Measurements from ENCODE around the gene PTAR1.

PTAR1 gene

GRCh38 chr9:69806627-69807026 lies 46.8 kb upstream of the PTAR1 start:
- TF ChIP-seq ISL1 (CRISPR knock-in tag; IDR thresholded peaks at IDR 0.05) = no peak
- no peak for TF ChIP-seq GLIS3 (CRISPR knock-in tag; IDR thresholded peaks at IDR 0.05)
- no peak for TF ChIP-seq SNAI2 (CRISPR knock-in tag; IDR thresholded peaks at IDR 0.05)
- TF ChIP-seq ZC3H10 (CRISPR knock-in tag; IDR thresholded peaks at IDR 0.05) = no peak
- no peak for TF ChIP-seq ESRRG (CRISPR knock-in tag; IDR thresholded peaks at IDR 0.05)
- TF ChIP-seq OSR1 (CRISPR knock-in tag; IDR thresholded peaks at IDR 0.05) = no peak
- TF ChIP-seq BACH2 (CRISPR knock-in tag; IDR thresholded peaks at IDR 0.05; ENCODE audit: borderline replicate concordance) = no peak
- TF ChIP-seq POU6F1 (CRISPR knock-in tag; IDR thresholded peaks at IDR 0.05; ENCODE audit: borderline replicate concordance, low read depth) = no peak
- TF ChIP-seq CREB5 (CRISPR knock-in tag; IDR thresholded peaks at IDR 0.05; ENCODE audit: low read depth) = no peak
- TF ChIP-seq ZNF70 (CRISPR knock-in tag; IDR thresholded peaks at IDR 0.05) = no peak
- TF ChIP-seq ARNTL (CRISPR knock-in tag; IDR thresholded peaks at IDR 0.05; ENCODE audit: borderline replicate concordance, low read depth) = no peak
- TF ChIP-seq TSHZ2 (CRISPR knock-in tag; IDR thresholded peaks at IDR 0.05) = no peak
- no peak for TF ChIP-seq ZFP3 (CRISPR knock-in tag; IDR thresholded peaks at IDR 0.05)
- TF ChIP-seq ZNF8 (CRISPR knock-in tag; IDR thresholded peaks at IDR 0.05) = no peak
- TF ChIP-seq RARB (CRISPR knock-in tag; IDR thresholded peaks at IDR 0.05) = no peak
- no peak for TF ChIP-seq ZFP30 (CRISPR knock-in tag; IDR thresholded peaks at IDR 0.05)
- no peak for TF ChIP-seq PATZ1 (CRISPR knock-in tag; IDR thresholded peaks at IDR 0.05; ENCODE audit: borderline replicate concordance)
- TF ChIP-seq TOX (CRISPR knock-in tag; IDR thresholded peaks at IDR 0.05; ENCODE audit: borderline replicate concordance) = no peak
- TF ChIP-seq CSDC2 (CRISPR knock-in tag; IDR thresholded peaks at IDR 0.05) = no peak
- no peak for TF ChIP-seq CSRNP3 (CRISPR knock-in tag; IDR thresholded peaks at IDR 0.05)
- no peak for ATAC-seq

- no peak for ATAC-seq
- TF ChIP-seq CSDC2 (CRISPR knock-in tag; IDR thresholded peaks at IDR 0.05) = no peak
- no peak for TF ChIP-seq ZFP3 (CRISPR knock-in tag; IDR thresholded peaks at IDR 0.05)
- no peak for TF ChIP-seq GLIS3 (CRISPR knock-in tag; IDR thresholded peaks at IDR 0.05)
- no peak for TF ChIP-seq PATZ1 (CRISPR knock-in tag; IDR thresholded peaks at IDR 0.05; ENCODE audit: borderline replicate concordance)
- TF ChIP-seq TCF4 (CRISPR knock-in tag; IDR thresholded peaks at IDR 0.05; ENCODE audit: borderline replicate concordance) = no peak
- TF ChIP-seq ZNF565 (CRISPR knock-in tag; conservative IDR thresholded peaks at IDR 0.05; ENCODE audit: low read depth) = no peak
- TF ChIP-seq ESRRG (CRISPR knock-in tag; IDR thresholded peaks at IDR 0.05) = no peak
- no peak for TF ChIP-seq ZNF8 (CRISPR knock-in tag; IDR thresholded peaks at IDR 0.05)
- no peak for TF ChIP-seq ZFP30 (CRISPR knock-in tag; IDR thresholded peaks at IDR 0.05)
- TF ChIP-seq ZNF70 (CRISPR knock-in tag; IDR thresholded peaks at IDR 0.05) = no peak
- TF ChIP-seq PPARA (CRISPR knock-in tag; IDR thresholded peaks at IDR 0.05; ENCODE audit: borderline replicate concordance) = no peak
Observed at GRCh38 chr9:69805962-69806515, 46.2 kb upstream of the PTAR1 start.

Data from SK-N-SH treated with all-trans-retinoic acid at 6 μM for 48 hours (cell line).